ENCODE data around the gene BTNL9. TPM values are rescaled to one million over a fixed set of nuclear protein-coding genes. Genes with fewer than 3 reads are reported as not detected.
"Not testable (repeated sequence)": the region's sequence is repeated elsewhere in the genome, so short reads cannot be mapped to it uniquely, and the experiment has no call there.

The BTNL9 gene
- total and polyA plus RNA-seq, 2 of the 13 experiments (the other 11 are each of a cell fraction or from before 2014, with no cell fraction given), result 0.13 TPM; not detected in 1

- H3K4me3 ChIP-seq (replicated peaks in 1 of 3; ENCODE audit: insufficient read depth in 1 of 3, low read depth in 2 of 3, low read length in 3 of 3); H3K36me3 ChIP-seq (replicated peaks in 1 of 2; ENCODE audit: control insufficient read depth in 1 of 2, insufficient read depth in 2 of 2, low read length in 2 of 2); H3K79me2 ChIP-seq (ENCODE audit: insufficient read depth, low read length); H3K9ac ChIP-seq (ENCODE audit: insufficient read depth, low read depth, low read length); H3K4me2 ChIP-seq (ENCODE audit: low read depth, low read length); H3K27ac ChIP-seq (ENCODE audit: extremely low read length, insufficient read depth, low read length); CTCF ChIA-PET (ENCODE audit: low intra/inter-chr PET ratio, low total read pairs); intact Hi-C loops (cut with micrococcal nuclease; ENCODE audit: unreplicated experiment); H3K9me3 ChIP-seq (ENCODE audit: low read length); DNase-seq (ENCODE audit: low spot score); BruUV-seq (replicated peaks); ATAC-seq; FAIRE-seq; in situ Hi-C loops (cut with HindIII; ENCODE audit: extremely low pct_ligation_motif_present, low pct_unique_long_range_greater_than_20kb); POLR2A ChIA-PET; H4K20me1 ChIP-seq (ENCODE audit: insufficient read depth, low read length); H2AFZ ChIP-seq (ENCODE audit: low read length); H3K4me1 ChIP-seq (ENCODE audit: insufficient read depth, low read length): not testable (repeated sequence)
- peaks cover 0 to 68% of the 10 kb centered on the region in 2 experiments; a peak in 4 of 5 replicates for H3K27me3 ChIP-seq (ENCODE audit: control insufficient read depth in 1 of 2, insufficient read depth in 2 of 2, low read length in 2 of 2)
- WGBS (ENCODE audit: low lambda C conversion rate), result 0% methylated on average over 1 of the region's 1 CpG
Observed at GRCh38 chr5:181045857-181046256, 5.8 kb downstream of the BTNL9 start.

DNA sequence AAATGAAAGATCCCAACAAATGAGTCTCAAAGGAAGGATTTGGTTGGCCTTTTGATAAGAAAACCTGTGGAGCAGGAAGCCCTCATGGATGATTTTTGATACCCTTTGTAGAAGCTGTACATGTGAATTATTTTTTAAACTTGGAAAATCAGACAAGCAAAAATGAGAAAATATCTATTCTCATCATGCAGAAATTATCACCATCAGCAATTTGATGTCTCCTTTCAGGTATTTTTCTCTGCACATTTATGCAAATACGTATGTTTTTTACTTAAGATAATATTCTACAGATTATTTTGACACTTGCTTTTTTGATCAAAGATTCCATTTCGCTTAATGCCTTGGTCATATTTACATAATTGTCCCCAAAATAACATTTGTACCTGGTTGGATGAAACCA is 7.2 kb downstream of the BTNL9 start:
- DNase-seq (ENCODE audit: low spot score), result no peak
- Histone ChIP-seq H3K4me3 (replicated peaks in 1 of 3; ENCODE audit: insufficient read depth in 1 of 3, low read depth in 2 of 3, low read length in 3 of 3) (no peak overlapping the region), H3K9me3 (ENCODE audit: low read length) (no peaks in the 10 kb centered on the region), H3K27ac (ENCODE audit: extremely low read length, insufficient read depth, low read length) (no peak overlapping the region), H3K36me3 (replicated peaks in 1 of 2; ENCODE audit: control insufficient read depth in 1 of 2, insufficient read depth in 2 of 2, low read length in 2 of 2) (no peaks in the 10 kb centered on the region), H3K4me2 (ENCODE audit: low read depth, low read length) (no peak overlapping the region), H3K9ac (ENCODE audit: insufficient read depth, low read depth, low read length) (no peak overlapping the region), H3K27me3 (ENCODE audit: control insufficient read depth in 1 of 2, insufficient read depth in 2 of 2, low read length in 2 of 2) (peaks cover 4 to 67% of the 10 kb centered on the region in 2 experiments), H3K4me1 (ENCODE audit: insufficient read depth, low read length) (no peaks in the 10 kb centered on the region), H4K20me1 (ENCODE audit: insufficient read depth, low read length) (no peaks in the 10 kb centered on the region), H2AFZ (ENCODE audit: low read length) (no peak overlapping the region), H3K79me2 (ENCODE audit: insufficient read depth, low read length) (no peaks in the 10 kb centered on the region)
- in situ Hi-C loops (cut with HindIII; ENCODE audit: extremely low pct_ligation_motif_present, low pct_unique_long_range_greater_than_20kb), result no loop called here
- POLR2A ChIA-PET, result no interaction called here
- 4% methylated on average over 2 of the region's 2 CpGs for WGBS (ENCODE audit: low lambda C conversion rate)
- ATAC-seq, result no peak
- CTCF ChIA-PET (ENCODE audit: low intra/inter-chr PET ratio, low total read pairs), result no interaction called here
- TF ChIP-seq, protein P1, sequence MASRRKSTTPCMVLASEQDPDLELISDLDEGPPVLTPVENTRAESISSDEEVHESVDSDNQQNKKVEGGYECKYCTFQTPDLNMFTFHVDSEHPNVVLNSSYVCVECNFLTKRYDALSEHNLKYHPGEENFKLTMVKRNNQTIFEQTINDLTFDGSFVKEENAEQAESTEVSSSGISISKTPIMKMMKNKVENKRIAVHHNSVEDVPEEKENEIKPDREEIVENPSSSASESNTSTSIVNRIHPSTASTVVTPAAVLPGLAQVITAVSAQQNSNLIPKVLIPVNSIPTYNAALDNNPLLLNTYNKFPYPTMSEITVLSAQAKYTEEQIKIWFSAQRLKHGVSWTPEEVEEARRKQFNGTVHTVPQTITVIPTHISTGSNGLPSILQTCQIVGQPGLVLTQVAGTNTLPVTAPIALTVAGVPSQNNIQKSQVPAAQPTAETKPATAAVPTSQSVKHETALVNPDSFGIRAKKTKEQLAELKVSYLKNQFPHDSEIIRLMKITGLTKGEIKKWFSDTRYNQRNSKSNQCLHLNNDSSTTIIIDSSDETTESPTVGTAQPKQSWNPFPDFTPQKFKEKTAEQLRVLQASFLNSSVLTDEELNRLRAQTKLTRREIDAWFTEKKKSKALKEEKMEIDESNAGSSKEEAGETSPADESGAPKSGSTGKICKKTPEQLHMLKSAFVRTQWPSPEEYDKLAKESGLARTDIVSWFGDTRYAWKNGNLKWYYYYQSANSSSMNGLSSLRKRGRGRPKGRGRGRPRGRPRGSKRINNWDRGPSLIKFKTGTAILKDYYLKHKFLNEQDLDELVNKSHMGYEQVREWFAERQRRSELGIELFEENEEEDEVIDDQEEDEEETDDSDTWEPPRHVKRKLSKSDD (CRISPR knock-in tag; IDR thresholded peaks at IDR 0.05; ENCODE audit: low read depth), result no peak
- TF ChIP-seq MAFK (conservative IDR thresholded peaks at IDR 0.05 in 1 of 2, IDR thresholded peaks at IDR 0.05 in 1 of 2; ENCODE audit: low read length in 2 of 2), result peak; percentile 31 to 34; a peak in 2 of 4 replicates
- no peak for FAIRE-seq
- intact Hi-C loops (cut with micrococcal nuclease; ENCODE audit: unreplicated experiment), result no loop called here
- no TSS peak for BruUV-seq (replicated peaks)
